OCI-M1 (cell line): ENCODE results near the gene C11orf91.

Experiments
- DNase-seq: peaks from one replicate; lab custom pipeline; 2025; lab: John Stamatoyannopoulos, UW

C11orf91 gene

GRCh38 chr11:33700502-33701271 is at the start of gene C11orf91:
Gene C11orf91, minus strand, starts transcription at chr11:33700826. Its CDS starts 86 bp downstream, at chr11:33700740.
- DNase-seq = peak; percentile 96

- no peak for DNase-seq
These were observed 47.4 kb upstream of the C11orf91 start for GRCh38 chr11:33747979-33748378.

GRCh38 chr11:33743291-33743690 is 42.7 kb upstream of the C11orf91 start:
- DNase-seq = no peak

GRCh38 chr11:33742249-33742851 is 41.7 kb upstream of the C11orf91 start:
- peak; percentile 62 for DNase-seq

- no peak for DNase-seq
These were observed 41.2 kb upstream of the C11orf91 start for GRCh38 chr11:33741806-33742205.

GRCh38 chr11:33737362-33737821 is 36.8 kb upstream of the C11orf91 start:
- DNase-seq = peak; percentile 88

- DNase-seq = peak; percentile 95
These were observed 35.7 kb upstream of the C11orf91 start, which contains the start of gene CD59 for GRCh38 chr11:33736148-33736812. Gene CD59, minus strand, starts transcription at chr11:33736423. Its CDS starts 13,978 bp downstream, at chr11:33722445.

- peak; percentile 75 for DNase-seq
These were observed 34.9 kb upstream of the C11orf91 start for GRCh38 chr11:33735271-33736147.

GRCh38 chr11:33734441-33735270 is 34.0 kb upstream of the C11orf91 start:
- DNase-seq = peak; percentile 50

GRCh38 chr11:33733980-33734379 is 33.4 kb upstream of the C11orf91 start:
- DNase-seq = no peak

GRCh38 chr11:33731723-33732531 is 31.3 kb upstream of the C11orf91 start:
- peak; percentile 62 for DNase-seq

- DNase-seq = no peak
These were observed 30.1 kb upstream of the C11orf91 start for GRCh38 chr11:33730716-33731115.

- peak; percentile 28 for DNase-seq
These were observed 28.5 kb upstream of the C11orf91 start for GRCh38 chr11:33729072-33729664.

GRCh38 chr11:33727539-33727938 is 26.9 kb upstream of the C11orf91 start:
- peak; percentile 18 for DNase-seq

GRCh38 chr11:33725496-33725895 is 24.9 kb upstream of the C11orf91 start:
- no peak for DNase-seq

- peak; percentile 34 for DNase-seq
These were observed 24.0 kb upstream of the C11orf91 start for GRCh38 chr11:33724644-33725035.

- peak; percentile 61 for DNase-seq
These were observed 22.7 kb upstream of the C11orf91 start for GRCh38 chr11:33723238-33723881.

- DNase-seq = peak; percentile 59
These were observed 22.1 kb upstream of the C11orf91 start for GRCh38 chr11:33722590-33723234.
